Medulla oblongata (tissue), 1 donor: Measurements from ENCODE around the gene CTSD.

ENCODE experiments used
- DNase-seq: peaks from one replicate; pipeline ENCODE4 v3.0.0-alpha.2; 2015; ENCODE audit errors: extremely low spot score

Gene CTSD

DNA sequence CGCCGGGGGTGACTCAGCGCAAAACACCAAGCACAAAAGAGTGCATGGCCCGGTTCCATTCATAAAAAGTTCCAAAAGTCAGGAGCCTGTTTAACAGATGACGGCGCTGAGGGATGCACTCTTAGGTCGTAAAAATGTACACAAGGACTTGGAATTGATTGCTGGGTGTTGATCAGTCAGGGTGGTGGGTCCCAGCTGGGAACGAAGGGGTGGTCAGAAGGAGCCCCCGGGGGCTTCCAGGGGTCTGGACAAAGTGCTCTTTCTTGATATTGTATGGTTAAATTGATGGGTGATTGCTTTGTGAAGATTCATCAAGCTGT is 34.1 kb downstream of the CTSD start:
- DNase-seq = no peak

DNA sequence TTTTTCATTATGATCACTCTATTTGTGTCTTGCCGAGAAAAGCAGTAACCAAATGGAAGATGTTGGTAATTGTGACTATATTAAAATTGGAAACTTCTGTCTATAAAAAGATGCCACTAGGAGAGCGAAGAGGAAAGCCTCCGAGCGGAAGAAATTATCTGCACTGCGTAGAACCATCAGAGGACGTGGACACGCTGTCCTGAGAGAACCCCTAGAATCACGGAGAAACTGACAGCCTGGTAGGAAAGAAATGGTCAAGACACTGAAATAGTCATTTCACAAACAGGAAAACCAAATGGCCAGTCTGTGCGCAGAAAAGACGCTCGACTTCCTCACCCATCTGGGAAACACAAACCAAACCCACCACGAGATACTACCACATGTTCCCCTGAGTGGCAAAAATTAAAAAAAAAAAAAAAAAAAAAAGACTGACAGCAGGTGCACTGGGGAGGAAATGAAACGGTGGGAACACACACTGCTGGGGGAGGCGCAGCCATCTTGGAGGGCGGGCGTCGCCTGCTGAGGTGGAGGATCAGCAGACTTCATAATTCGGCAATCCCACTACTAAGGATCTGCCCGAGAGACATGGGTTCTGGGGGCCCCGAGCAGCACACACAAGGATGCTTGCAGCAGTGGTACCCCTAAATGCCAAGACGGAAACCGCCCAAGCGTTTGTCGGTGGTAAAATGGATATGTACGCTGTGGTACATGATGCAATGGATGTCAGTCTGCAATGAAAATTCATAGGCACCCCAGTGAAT is 34.6 kb downstream of the CTSD start:
- peak; percentile 46 for DNase-seq

DNA sequence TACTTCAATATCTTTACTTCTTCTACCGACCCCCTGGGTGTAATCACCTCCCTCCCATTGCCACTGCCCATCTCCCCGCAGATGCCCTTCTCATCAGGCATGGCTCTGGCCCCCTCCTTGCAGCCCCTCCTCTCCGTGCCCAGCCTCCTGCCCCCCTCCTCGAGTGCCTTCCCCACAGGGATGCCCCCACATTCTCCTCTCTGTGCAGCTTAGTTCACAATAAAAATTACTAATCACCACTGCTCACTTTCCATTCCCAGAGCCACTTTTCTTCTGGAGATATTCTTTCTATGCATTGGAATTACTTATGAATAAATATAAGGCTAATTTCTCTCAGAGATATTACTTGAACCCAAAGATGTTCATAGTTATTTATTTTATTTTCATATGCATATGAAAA is 35.4 kb downstream of the CTSD start:
- DNase-seq = no peak

DNA sequence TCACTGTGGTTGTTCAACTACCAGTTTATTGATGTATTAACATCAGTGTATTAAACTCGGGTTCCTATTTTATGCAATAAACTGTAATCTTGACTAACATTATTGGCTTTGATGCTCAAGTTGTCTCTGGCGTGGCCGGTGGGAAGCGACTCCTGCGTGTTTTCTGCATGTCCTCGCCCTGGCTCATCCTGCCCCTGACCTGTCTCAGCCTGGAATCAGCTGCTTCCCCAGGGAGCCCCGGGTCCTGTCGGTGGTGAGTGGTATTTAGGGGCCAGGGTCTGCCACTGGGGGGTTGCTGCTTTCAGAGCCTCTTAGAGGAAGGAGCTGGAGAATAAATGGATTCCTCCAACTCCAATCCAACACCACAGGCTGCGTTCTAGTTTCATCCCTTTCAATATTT is 35.9 kb downstream of the CTSD start:
- DNase-seq = no peak

DNA sequence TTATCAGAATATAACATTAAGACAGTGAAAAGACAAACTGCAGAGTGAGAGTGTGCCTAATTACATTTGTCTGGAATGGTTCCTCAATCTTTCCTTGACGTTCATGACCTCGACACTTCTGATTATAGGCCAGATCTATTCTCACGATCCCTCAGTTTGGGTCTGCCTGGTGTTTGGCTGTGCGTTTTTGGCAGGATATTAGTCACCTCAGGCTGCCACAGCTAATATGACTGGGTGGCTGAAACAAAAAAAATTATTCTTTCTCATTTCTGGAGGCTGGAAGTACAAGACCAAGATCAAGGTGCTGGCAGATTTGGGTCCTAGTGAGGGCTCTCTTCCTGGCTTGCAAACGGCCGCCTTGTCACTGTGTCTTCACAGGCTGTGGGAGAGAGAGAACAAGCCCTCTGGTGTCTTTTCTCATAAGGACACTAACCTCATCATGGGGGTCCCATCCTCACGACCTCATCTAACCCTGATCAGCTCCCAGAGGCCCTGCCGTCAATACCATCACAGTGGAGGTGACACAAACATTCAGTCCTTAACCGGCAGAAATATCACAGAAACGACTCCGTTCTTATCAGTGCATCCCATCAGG is 36.5 kb downstream of the CTSD start:
- no peak for DNase-seq

DNA sequence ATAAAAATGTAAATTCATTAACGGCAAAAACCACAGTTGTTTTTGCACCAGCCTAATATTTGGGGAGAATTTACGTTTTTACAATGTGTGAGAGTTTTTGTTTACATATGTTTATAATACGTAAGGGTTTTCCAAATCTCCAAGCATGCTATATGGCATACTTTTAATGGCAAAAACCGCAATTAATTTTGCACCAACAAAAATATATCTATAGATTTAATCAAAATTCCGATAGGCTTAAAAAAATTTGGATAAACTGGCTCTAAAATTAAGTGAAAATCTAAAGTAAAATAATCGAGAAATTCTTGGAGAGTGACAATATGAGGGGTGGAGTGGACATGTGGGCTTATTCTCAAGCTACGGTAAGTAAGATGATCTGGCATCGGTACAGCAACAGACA is 43.9 kb downstream of the CTSD start:
- no peak for DNase-seq

DNA sequence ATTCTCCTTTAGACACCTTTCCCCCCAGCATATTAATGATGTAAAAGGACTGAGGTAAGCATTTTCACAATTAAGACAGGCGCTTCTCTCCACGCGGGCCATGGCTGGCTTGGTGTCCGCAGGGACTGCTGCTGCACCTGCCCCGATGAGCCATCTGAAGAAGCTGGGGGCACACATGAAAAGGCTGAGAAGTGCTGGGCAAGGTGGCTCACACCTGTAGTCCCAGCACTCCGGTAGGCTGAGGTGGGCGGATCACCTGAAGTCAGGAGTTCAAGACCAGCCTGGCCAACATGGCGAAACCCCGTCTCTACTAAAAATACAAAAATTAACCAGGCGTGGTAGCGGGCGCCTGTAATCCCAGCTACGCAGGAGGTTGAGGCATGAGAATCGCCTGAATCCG is 45.4 kb downstream of the CTSD start:
- DNase-seq = no peak

DNA sequence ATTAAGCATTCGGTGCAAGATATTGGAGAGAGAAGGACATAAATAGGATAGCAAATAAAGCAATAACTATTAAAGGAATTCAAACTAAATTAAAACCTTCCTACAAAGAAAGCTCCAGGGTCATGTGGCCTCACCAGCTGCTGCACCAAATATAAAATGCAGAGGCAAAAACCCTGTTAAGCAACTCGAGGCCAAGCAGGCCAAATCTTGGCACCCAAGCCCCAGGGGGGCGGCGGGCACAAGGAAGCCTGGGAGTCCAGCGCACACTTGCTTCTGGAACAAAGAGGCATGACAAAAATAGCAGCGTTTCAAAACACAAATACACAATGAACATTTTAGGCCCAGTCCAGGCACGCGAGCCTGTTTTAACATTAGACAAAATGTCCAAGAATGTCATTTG is 46.0 kb downstream of the CTSD start:
- no peak for DNase-seq

DNA sequence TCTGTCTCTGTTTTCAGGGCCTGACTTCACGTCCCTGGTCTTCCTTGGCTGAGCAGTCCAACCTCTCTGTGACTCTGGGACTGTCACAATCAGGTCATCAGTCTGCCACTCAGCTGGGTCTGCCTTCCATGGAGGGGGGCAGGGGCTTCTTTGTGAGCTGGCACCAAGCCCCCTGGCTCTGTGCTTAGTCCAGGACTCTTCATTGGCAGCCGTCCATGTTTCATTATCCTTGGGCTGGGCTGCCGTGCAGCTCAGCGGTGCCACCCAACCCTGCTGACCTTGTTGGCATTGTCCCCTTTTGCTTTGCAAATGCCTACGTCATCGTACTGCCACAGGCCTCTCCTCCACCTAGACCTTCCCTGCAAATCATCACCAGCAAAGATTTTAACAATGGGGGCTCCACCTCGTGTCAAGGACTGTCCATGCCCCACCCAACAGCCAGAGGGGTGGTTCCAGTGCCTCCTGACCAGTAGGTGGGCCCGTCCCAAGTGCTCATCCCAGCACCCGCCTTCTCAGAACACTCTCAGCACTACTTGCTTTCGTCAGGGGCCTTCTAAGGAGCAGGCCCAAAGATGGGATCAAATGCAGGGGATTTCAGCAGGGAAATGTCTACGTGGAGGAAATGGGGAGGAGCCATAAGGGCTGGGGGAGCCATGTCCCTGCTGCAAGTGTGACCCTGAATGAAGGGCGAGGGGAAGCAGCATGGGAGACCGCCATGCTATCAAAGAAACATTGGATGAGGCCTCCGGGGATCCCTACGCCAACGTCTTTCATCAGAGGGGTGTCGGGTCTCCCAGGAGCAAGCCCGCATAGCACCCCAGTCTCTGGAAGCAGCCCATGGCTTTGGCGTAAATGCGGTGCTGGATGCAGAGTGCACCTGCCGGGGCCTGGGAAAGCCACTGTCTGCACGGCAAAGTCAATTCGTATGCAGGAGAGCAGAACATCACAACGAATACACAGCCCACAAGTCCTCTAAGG is 48.5 kb downstream of the CTSD start:
- DNase-seq = no peak

DNA sequence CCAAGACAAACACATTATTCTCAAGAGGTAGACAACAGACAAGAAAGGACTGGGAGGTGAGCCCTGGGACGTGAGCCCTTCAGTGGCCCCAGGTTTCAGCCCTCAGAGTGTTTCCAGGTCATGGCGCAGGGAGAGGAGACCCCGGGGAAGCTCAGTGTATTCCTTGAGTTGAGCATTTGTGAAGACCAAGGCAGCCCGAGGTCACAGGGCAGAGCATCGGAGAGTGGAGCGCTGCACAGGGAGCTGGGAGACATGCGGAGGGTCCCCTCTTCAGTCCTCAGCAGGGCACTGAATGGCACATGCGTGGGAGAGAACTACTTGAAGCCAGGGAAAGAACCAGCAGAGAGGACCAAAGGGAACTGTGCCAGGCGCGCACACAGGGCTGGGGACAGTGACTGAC is 55.0 kb downstream of the CTSD start:
- no peak for DNase-seq

DNA sequence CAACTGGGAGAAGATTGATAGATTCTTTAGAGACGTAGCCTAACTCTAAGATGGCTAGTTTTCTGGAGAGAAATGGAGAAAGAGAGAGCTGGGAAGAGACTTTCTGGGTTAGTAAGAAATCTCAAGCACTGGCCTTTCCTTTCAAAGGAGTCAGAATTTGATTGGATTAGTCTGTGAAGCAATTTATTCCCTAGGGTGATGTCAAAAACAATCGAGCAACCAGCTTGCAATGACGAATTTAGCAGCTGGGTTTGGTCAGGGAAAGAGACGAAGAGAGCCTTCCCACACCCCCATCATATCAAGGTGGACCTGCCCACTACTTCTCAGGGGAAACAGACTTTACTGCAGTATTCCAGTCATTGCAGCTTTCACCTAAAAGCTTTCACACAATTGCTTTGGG is 56.0 kb downstream of the CTSD start:
- DNase-seq = no peak

DNA sequence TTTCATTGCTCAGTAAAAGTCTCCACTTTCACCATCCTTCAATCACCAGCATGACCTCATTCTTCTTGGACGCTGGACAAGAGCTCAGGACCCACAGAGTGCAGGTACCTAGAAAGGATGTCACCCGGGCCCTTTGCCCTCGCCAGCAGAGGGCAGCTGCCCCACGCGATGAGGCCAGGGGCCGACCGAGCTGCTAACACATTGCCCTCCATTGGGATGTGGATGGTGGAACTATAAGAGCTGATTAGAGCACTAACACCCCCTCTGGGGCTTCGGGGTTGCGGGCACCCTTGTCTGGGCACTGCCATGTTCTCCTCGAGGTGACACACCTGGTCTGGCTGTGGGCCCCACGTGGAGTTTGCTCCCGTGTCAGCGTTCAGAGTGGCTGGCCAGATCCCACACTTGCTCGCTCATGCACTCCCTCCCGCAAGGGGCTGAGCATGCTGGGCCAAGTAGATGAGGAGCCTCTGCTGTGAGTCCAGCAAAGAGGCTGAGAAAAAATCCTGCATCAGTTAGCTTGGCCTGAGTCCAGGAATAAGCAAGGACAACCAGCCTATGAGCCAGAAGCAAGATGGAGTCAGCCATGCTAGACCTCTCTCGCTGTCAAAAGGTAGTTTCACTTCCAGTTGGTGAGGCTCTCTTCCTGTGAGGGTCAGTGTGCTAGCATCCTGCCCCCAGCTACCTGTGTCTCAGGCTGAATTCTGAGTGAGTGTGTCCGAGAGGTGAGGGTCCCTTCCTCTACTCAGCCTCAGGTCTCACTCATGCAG is 56.9 kb downstream of the CTSD start:
- no peak for DNase-seq

DNA sequence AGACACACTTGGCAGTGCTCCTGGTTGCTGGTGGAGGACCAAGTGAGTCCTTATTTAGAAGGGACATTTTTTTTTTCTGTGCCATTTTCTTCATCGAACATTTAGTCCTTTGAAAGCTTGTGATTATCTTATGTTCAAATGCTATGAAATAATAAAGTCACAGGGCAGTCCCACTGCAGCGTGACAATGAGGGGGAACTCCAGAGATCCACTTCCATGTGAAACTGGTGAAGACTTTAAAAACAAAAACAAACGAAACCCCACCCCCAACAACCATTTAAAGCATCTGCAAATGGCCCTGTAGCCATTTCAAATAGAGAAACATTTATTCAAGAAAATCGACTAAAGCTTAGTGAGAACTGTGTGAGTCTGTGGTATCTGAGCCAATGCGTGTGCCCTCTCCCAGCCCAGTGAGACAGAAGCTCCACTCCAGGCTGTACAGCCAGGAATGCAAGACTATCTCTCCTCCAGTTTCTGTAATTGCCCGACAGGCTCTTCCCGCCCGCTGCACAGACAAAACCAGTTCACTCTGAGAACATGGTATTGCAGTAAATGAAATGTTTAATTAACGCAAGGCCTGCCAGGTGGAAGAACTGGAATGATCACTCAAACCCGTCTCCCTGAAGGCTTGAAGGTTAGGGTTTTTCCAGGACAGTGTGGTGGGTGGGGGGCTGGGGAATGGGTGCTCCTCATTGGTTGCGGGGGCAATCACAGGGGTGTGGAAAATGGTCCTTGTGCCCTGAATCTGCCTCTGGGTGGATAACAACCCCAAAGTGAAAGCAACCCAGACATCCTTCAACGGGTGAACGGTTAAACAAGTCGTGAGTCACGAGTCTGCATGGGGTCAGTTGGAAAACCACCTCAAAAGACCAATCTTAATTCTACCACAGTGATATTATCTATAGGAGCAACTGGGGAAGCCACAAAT is 58.3 kb downstream of the CTSD start:
- no peak for DNase-seq

DNA sequence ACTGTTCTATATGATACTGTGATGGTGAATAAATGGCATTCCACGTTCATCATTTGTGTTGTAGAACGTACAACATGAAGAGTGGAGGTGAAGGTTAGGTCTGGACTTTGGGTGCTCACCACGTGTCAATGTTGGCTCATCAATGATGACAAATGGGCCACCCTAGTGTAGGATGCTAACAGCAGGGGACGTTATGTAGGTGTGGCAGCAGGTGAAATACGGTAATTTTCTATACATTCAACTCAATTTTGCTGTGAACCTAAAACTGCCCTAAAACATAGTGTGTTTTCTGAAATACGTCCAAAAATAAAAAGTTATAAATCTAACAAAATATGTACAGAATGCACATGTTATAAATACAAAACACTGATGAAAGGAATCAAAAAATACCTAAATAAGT is 60.6 kb downstream of the CTSD start:
- no peak for DNase-seq
